22Rv1 (cell line): ENCODE measurements around the gene IGSF21.

ENCODE experiments used
- CTCF ChIP-seq: fragments of 450-650 bp; IDR thresholded peaks from 2 replicates; pipeline ENCODE4 v1.5.1; 2017; ENCODE audit warnings: mild to moderate bottlenecking
- ZFX ChIP-seq: fragments of 450-650 bp; IDR thresholded peaks from 2 replicates; pipeline ENCODE4 v1.6.1; 2017; ENCODE audit warnings: antibody characterized with exemption, borderline replicate concordance

- no peak for TF ChIP-seq CTCF
- no peak for TF ChIP-seq ZFX
These were observed 185.7 kb downstream of the IGSF21 start for GRCh38 chr1:18293291-18293690.
